KMS-11 (cell line): ENCODE measurements around the gene NTRK3.

Experiments
- H2AFZ ChIP-seq: fragments of 200-600 bp; sonication (generic); 2 replicates; pipeline ENCODE4 v1.6.1; 2016; ENCODE audit warnings: antibody characterized with exemption, mixed run types, low read depth
- H3K27ac ChIP-seq: fragments of 200-600 bp; sonication (generic); 2 replicates; pipeline ENCODE4 v1.6.1; 2016; ENCODE audit warnings: mild to moderate bottlenecking, mixed run types
- H3K27me3 ChIP-seq: fragments of 200-600 bp; sonication (generic); 2 replicates; pipeline ENCODE4 v1.6.1; 2017; ENCODE audit warnings: mild to moderate bottlenecking, low read depth, mixed run types, moderate library complexity; ENCODE audit not compliant: insufficient read depth
- H3K36me3 ChIP-seq: fragments of 200-600 bp; sonication (generic); 2 replicates; pipeline ENCODE4 v1.6.1; 2017; ENCODE audit warnings: mild to moderate bottlenecking, mixed run types; ENCODE audit not compliant: insufficient read depth
- H3K4me1 ChIP-seq: fragments of 200-600 bp; sonication (generic); 2 replicates; pipeline ENCODE4 v1.6.1; 2016; ENCODE audit warnings: mild to moderate bottlenecking, low read depth, mixed run types; ENCODE audit not compliant: poor library complexity, severe bottlenecking
- H3K4me2 ChIP-seq: fragments of 200-600 bp; sonication (generic); 2 replicates; pipeline ENCODE4 v1.7.0; 2016; ENCODE audit warnings: mild to moderate bottlenecking, mixed run types
- H3K4me3 ChIP-seq: fragments of 200-600 bp; sonication (generic); IDR thresholded peaks from 2 replicates; pipeline ENCODE4 v1.6.1; 2017; ENCODE audit warnings: low read depth, low read length, mixed read lengths; ENCODE audit not compliant: insufficient read depth
- H3K79me2 ChIP-seq: fragments of 200-600 bp; sonication (generic); 2 replicates; pipeline ENCODE4 v1.6.1; 2016; ENCODE audit warnings: low read depth, mixed run types; ENCODE audit not compliant: insufficient read depth
- H3K9ac ChIP-seq: fragments of 200-600 bp; sonication (generic); 2 replicates; pipeline ENCODE4 v1.6.1; 2016; ENCODE audit warnings: mild to moderate bottlenecking, mixed run types
- H4K20me1 ChIP-seq: fragments of 200-600 bp; sonication (generic); 2 replicates; pipeline ENCODE4 v1.6.1; 2016; ENCODE audit warnings: mild to moderate bottlenecking, mixed run types; ENCODE audit not compliant: insufficient read depth
- CTCF ChIP-seq: fragments of 200-600 bp; sonication (generic); conservative IDR thresholded peaks from 2 replicates; pipeline ENCODE4 v1.6.1; 2017; ENCODE audit warnings: low read depth, mild to moderate bottlenecking, antibody characterized with exemption, low read length, moderate library complexity, mixed read lengths

Gene NTRK3

GRCh38 chr15:88188300-88188699 lies 68.2 kb downstream of the NTRK3 start:
- no peak overlapping the region for H3K9ac ChIP-seq
- no peak overlapping the region for H3K4me3 ChIP-seq
- H2AFZ ChIP-seq: no peak overlapping the region
- TF ChIP-seq CTCF: no peak
- H3K27me3 ChIP-seq: no peaks in the 10 kb centered on the region
- H3K79me2 ChIP-seq: no peaks in the 10 kb centered on the region
- no peak overlapping the region for H3K27ac ChIP-seq
- no peak overlapping the region for H3K4me2 ChIP-seq
- no peaks in the 10 kb centered on the region for H3K36me3 ChIP-seq
- H4K20me1 ChIP-seq: no peaks in the 10 kb centered on the region
- no peaks in the 10 kb centered on the region for H3K4me1 ChIP-seq

- TF ChIP-seq CTCF: no peak
- H2AFZ ChIP-seq: no peak overlapping the region
- H4K20me1 ChIP-seq: no peaks in the 10 kb centered on the region
- H3K27ac ChIP-seq: no peak overlapping the region
- peaks cover 9% of the 10 kb centered on the region for H3K4me1 ChIP-seq
- no peaks in the 10 kb centered on the region for H3K36me3 ChIP-seq
- no peak overlapping the region for H3K4me2 ChIP-seq
- H3K4me3 ChIP-seq: no peak overlapping the region
- H3K27me3 ChIP-seq: no peaks in the 10 kb centered on the region
- H3K9ac ChIP-seq: no peak overlapping the region
- no peaks in the 10 kb centered on the region for H3K79me2 ChIP-seq
Observed at GRCh38 chr15:88187195-88187594, 69.3 kb downstream of the NTRK3 start.

- H3K36me3 ChIP-seq: no peaks in the 10 kb centered on the region
- no peak overlapping the region for H2AFZ ChIP-seq
- H3K4me2 ChIP-seq: no peak overlapping the region
- H3K9ac ChIP-seq: no peak overlapping the region
- no peaks in the 10 kb centered on the region for H4K20me1 ChIP-seq
- no peaks in the 10 kb centered on the region for H3K79me2 ChIP-seq
- no peak overlapping the region for H3K4me3 ChIP-seq
- no peak for TF ChIP-seq CTCF
- H3K4me1 ChIP-seq: peaks cover 25% of the 10 kb centered on the region
- no peaks in the 10 kb centered on the region for H3K27me3 ChIP-seq
- H3K27ac ChIP-seq: no peak overlapping the region
Observed at GRCh38 chr15:88185584-88185983, 71.0 kb downstream of the NTRK3 start.

GRCh38 chr15:88181613-88182012 lies 74.9 kb downstream of the NTRK3 start:
- no peaks in the 10 kb centered on the region for H3K36me3 ChIP-seq
- no peak for TF ChIP-seq CTCF
- no peaks in the 10 kb centered on the region for H4K20me1 ChIP-seq
- no peak overlapping the region for H3K9ac ChIP-seq
- H3K27me3 ChIP-seq: no peaks in the 10 kb centered on the region
- no peak overlapping the region for H2AFZ ChIP-seq
- H3K79me2 ChIP-seq: no peaks in the 10 kb centered on the region
- H3K4me3 ChIP-seq: no peak overlapping the region
- peak overlapping the region; percentile 15; the same call in 1 of the 2 replicates for H3K4me2 ChIP-seq
- H3K27ac ChIP-seq: no peak overlapping the region; the same call in 1 of the 2 replicates
- peaks cover 55% of the 10 kb centered on the region for H3K4me1 ChIP-seq

- Histone ChIP-seq H3K27me3 (no peaks in the 10 kb centered on the region), H3K79me2 (no peaks in the 10 kb centered on the region), H3K4me3 (no peak overlapping the region), H2AFZ (no peak overlapping the region), H3K27ac (peak overlapping the region; percentile 56), H3K36me3 (no peaks in the 10 kb centered on the region), H3K9ac (no peak overlapping the region; the same call in 1 of the 2 replicates), H3K4me2 (peak overlapping the region; percentile 62), H3K4me1 (peaks cover 55% of the 10 kb centered on the region), H4K20me1 (no peaks in the 10 kb centered on the region)
- no peak for TF ChIP-seq CTCF
Observed at GRCh38 chr15:88179562-88179961, 77.0 kb downstream of the NTRK3 start.
